H1 (cell line): Measurements from ENCODE around the gene BLTP3B. TPM values are rescaled to one million over a fixed set of nuclear protein-coding genes. Genes with fewer than 3 reads are reported as not detected.

Experiments used
- CEBPB ChIP-seq: IDR thresholded peaks from 2 replicates; pipeline ENCODE4 v1.6.1; 2012; ENCODE audit warnings: low read depth, low read length
- E2F6 ChIP-seq: IDR thresholded peaks from 2 replicates; pipeline ENCODE4 v1.6.1; 2012; ENCODE audit warnings: inconsistent platforms
- EP300 ChIP-seq, 2 experiments: IDR thresholded peaks; 1 replicate in 1 of 2; 2 replicates in 1 of 2; pipeline ENCODE4 v1.6.1; 2011 to 2012; ENCODE audit warnings: low read depth in 2 of 2, low read length in 2 of 2, mild to moderate bottlenecking in 2 of 2, borderline replicate concordance in 1 of 2, inconsistent platforms in 1 of 2, moderate library complexity in 1 of 2
- JUN ChIP-seq: IDR thresholded peaks from 2 replicates; pipeline ENCODE4 v1.6.1; 2011; ENCODE audit warnings: low read depth, mild to moderate bottlenecking, improper control_type of control experiment, low read length
- TBP ChIP-seq: IDR thresholded peaks from 2 replicates; pipeline ENCODE4 v1.6.1; 2011; ENCODE audit warnings: low read depth, low read length, improper control_type of control experiment
- polyA plus RNA-seq, 7 experiments: library from polyadenylated mRNA; depleted of rRNA in 3 of 7; stranded (reverse) in 5 of 7; unstranded in 2 of 7; fragments of >200 nt in 5 of 7; fragments of 200-250 nt in 2 of 7; gene quantifications; 1 replicate in 5 of 7; 2 replicates in 1 of 7; 4 replicates in 1 of 7; pipeline versions ENCODE4 v1.2.1 to v1.2.3, GENCODE V29; 2011 to 2013; ENCODE audit warnings: missing spikeins in 2 of 7, mixed read lengths in 2 of 7
- total RNA-seq: library from RNA; stranded (reverse); fragmentation: NEBNext Ultra II Directional; extraction: Animal tissue kit (Norgen Biotek cat#: 25700); gene quantifications from 2 replicates; pipeline ENCODE4 v1.2.1, GENCODE V29; 2021

The BLTP3B gene
- total and polyA plus RNA-seq, 2 of the 8 experiments (the other 6 are each of a cell fraction or from before 2014, with no cell fraction given): 7.0 to 28.6 TPM

GRCh38 chr12:100169345-100169744, 26.7 kb upstream of the BLTP3B start (continued):
- TF ChIP-seq E2F6 (no peak), JUN (no peak), EP300 (IDR thresholded peaks at IDR 0.05; ENCODE audit: borderline replicate concordance in 1 of 2, low read depth in 2 of 2, low read length in 2 of 2) (no peak), TBP (no peak), CEBPB (no peak)
